Frontal cortex (tissue), 4 donors: ENCODE results near the gene RPTOR. TPM values are rescaled to one million over a fixed set of nuclear protein-coding genes. Genes with fewer than 3 reads are reported as not detected.
A peak's percentile ranks its signal among the peaks of the same experiment; 100 is the strongest.
"Not testable (repeated sequence)": the region's sequence is repeated elsewhere in the genome, so short reads cannot be mapped to it uniquely, and the experiment has no call there.

Experiments
- DNase-seq, 2 donors: peaks; one replicate each; pipeline ENCODE4 v3.0.0; 2012; ENCODE audit warnings: low spot score in 2 of 2
- FAIRE-seq: peaks from 2 replicates; lab custom pipeline; 2012; peaks lifted over from hg19 to GRCh38; lab: Jason Lieb, UNC
- total RNA-seq: library from RNA; depleted of rRNA; stranded (reverse); fragments of >200 nt; gene quantifications from one replicate; pipeline ENCODE4 v1.2.3, GENCODE V29; 2014
- donor health status: control.
- donor health status: control.
- donor health status: control.

The RPTOR gene
- total RNA-seq, 1 donor from 2014 or later, result 12.2 TPM

DNA sequence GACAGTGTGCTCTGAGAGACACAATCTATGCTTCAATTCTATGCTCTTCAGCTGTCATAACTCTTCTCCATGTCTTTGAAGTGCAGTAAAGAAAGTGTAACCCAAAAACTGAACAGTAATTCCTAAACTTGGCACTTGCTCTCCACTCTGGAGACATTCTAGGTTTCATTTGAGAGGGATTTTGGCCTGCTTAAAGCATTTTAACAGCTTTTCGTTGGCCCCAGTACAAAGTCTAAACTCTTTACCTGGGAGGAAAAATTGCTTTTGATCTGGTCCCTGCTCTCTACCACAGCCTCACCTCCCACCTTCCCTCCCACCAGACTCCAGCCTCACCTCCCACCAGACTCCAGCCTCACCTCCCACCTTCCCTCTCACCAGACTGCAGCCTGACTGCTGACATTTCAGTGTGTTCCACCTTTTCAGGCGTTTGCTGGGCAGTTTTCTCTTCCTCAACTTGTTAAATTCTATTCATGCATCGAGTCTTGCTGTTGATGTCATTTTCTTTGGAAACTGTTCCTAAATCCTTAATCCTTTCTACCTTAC, 132.6 kb downstream of the RPTOR start:
- FAIRE-seq (no peak), DNase-seq (peak in 1 of 2 donors; percentile 36)

DNA sequence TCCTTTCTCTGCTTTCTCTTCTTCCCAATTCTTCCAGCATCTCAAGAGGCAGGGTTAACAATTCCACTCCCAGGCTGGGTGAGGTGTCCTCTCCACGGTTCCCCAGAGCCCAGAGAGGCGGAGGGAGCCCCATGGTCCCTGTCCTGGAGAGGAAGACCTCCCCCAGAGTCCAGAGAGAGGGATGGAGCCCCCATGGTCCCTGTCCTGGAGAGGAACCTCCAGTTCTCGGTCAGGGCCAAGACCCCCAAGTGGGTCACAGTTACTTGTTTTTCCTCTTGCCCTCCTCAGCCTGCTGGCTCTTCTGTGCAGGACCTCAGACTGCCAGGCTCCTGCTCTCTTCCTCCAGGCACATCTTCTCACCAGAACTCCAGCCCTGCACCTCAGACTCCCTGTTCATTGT, 135.2 kb downstream of the RPTOR start:
- FAIRE-seq (no peak), DNase-seq (no peak)

DNA sequence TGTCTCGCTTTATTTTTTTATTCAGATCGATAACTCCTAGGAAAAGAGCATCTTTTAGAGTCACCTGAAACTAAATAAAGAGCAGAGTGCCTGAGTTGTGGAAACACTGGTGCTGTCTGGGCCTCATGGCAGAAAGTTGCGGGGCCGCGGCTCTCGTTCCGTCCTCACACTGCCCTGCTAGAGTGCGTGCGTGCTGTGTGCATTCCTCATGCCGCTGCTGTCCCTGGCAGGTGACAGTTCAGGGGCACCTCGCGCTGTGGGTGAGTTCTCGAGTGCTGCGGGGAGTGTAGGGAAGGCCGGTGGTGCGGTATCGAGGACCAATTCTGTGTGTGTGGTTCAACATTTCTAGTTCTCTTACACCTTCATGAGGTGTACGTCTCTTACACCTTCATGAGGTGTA, 136.6 kb downstream of the RPTOR start:
- DNase-seq (no peak), FAIRE-seq (no peak)

DNA sequence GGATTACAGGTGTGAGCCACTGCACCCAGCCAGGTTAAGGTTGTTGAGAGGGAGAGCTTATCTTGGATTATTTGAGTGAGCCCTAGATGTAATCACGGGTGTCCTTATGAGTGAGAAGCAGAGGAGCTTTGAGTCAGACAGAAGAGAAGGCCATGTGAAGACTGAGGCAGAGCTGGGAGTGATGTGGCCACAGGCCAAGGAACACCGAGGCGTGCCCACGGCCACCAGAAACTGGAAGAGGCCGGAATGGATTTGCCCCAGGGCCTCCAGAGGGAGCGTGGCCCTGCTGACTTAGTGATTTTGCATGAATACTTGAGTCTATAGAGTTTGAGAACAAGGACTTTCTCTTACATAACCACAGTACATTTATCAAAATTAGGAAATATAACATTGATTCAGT, 137.7 kb downstream of the RPTOR start:
- no peak for DNase-seq
- FAIRE-seq, result no peak

GRCh38 chr17:80683625-80684104, 139.0 kb downstream of the RPTOR start:
- FAIRE-seq (no peak), DNase-seq (no peak)

DNA sequence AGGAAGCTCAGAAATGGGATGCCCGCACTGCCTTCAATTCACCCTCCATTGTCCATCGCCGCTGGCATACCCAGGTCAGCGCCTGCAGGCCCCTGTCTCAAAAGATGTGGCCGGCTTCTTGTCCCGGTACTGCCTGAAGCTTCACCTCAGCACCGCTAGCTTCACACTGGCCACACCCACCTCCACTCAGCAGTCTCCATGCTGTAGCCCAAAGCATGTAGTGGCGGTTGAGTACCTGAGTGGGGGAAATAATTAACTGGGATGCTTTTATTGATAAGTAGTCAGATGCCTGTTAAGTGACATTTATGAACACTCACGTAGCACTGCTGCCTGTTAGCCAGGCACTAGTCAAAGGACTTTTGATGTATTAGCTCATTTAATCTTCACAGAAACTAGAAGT, 143.2 kb downstream of the RPTOR start:
- DNase-seq, result no peak
- no peak for FAIRE-seq

GRCh38 chr17:80689129-80689619, 144.5 kb downstream of the RPTOR start:
- FAIRE-seq (no peak), DNase-seq (no peak)

GRCh38 chr17:80691784-80692183, 147.1 kb downstream of the RPTOR start:
- FAIRE-seq (no peak), DNase-seq (no peak)

DNA sequence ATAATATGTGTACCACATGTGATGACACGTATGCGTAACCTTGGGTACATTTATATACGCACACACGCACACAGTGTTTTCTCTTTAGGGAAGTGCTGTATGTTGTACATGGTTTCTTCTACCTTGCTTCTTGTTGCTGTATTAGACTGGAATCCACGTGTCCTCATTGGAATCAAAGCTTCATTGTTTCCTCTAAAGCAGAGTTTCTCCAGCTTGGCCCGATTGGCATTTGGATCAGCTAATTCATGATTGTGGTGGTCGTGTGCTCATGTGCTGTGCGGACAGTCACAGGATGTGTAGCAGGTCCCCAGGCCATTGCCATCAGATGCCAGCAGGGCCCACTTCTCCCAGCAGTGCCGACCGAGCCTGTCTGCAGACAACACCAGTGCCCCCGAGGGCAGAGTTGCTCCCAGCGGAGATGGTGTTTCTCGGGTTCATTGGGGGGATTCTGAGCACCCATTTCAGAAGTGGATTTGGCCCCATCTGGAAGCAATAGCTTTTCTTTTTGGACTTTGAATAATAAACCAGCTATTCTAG, 148.4 kb downstream of the RPTOR start:
- FAIRE-seq (no peak), DNase-seq (no peak)

DNA sequence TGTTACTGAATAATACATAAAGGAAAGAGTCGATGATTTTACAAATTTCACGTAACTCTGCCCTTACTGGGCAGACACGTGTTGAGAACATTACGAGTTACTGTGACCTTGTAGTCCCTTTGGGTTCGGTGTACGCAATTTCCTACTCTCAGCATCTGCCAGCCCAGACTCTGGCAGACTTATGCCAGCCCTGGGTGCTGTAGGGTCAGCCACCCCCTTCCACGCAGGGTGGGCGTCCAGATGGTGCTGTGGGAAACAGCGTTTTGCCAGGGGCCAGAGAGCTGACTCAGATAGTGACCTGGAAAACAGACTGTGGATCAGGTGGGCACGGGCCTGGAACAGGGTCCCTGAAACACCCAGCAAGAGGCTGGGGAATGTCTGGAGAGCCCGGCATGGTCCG, 148.9 kb downstream of the RPTOR start:
- no peak for FAIRE-seq
- DNase-seq, result no peak

- DNase-seq (no peak), FAIRE-seq (no peak)
These were observed 149.7 kb downstream of the RPTOR start for GRCh38 chr17:80694085-80694991.

- DNase-seq (no peak), FAIRE-seq (no peak)
These were observed 150.6 kb downstream of the RPTOR start for GRCh38 chr17:80694992-80695912.

DNA sequence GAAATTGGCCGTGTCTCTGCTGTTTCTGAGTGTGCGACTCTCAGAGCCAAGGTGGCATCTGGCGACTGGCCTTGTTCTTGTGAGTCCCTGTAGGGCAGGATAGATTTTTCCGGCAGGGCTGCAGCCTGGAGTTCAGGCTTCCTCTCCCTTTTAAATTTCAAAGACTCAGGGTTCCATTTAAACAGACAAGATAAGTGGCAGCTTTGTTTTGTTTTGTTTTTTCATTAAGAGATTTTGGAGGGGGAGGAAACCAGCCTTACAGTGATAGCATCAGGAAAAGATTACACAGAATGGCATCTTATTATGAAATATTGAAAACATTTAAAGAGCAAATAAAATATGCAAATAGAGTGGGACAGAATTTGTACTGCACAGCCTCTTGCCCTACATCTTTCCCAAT, 151.3 kb downstream of the RPTOR start:
- FAIRE-seq (no peak), DNase-seq (no peak)

GRCh38 chr17:80696456-80696855, 151.8 kb downstream of the RPTOR start:
- no peak for FAIRE-seq
- DNase-seq, result no peak

- DNase-seq (no peak), FAIRE-seq (no peak)
These were observed 152.3 kb downstream of the RPTOR start for GRCh38 chr17:80696964-80697363.

- FAIRE-seq (no peak), DNase-seq (no peak)
These were observed 153.7 kb downstream of the RPTOR start for GRCh38 chr17:80698297-80698696.

GRCh38 chr17:80699205-80699604, 154.6 kb downstream of the RPTOR start:
- not testable (repeated sequence) for FAIRE-seq, DNase-seq

- DNase-seq (no peak), FAIRE-seq (no peak)
These were observed 157.1 kb downstream of the RPTOR start for GRCh38 chr17:80701730-80702129.

GRCh38 chr17:80702315-80703141, 157.9 kb downstream of the RPTOR start:
- no peak for DNase-seq
- no peak for FAIRE-seq
